Ovary (tissue), 9 donors: ENCODE data around the gene NFASC. TPM values are rescaled to one million over a fixed set of nuclear protein-coding genes. Genes with fewer than 3 reads are reported as not detected.

ENCODE experiments used
- DNase-seq, 5 donors: peaks; one replicate each; pipeline ENCODE4 v3.0.0-alpha.2; 2019 to 2020
- H3K27ac ChIP-seq, 2 donors: fragments of 200-600 bp; one replicate each; pipeline versions ENCODE4 v1.5.1 to v1.8.0; 2019 to 2022
- H3K27me3 ChIP-seq: fragments of 200-600 bp; one replicate; pipeline ENCODE4 v1.8.0; 2022
- H3K36me3 ChIP-seq: fragments of 200-600 bp; sonication (generic); one replicate; pipeline ENCODE4 v1.5.1; 2019
- H3K4me1 ChIP-seq: one replicate; pipeline ENCODE4 v1.8.1; 2013; ENCODE audit warnings: mild to moderate bottlenecking, moderate library complexity; ENCODE audit not compliant: insufficient read depth
- H3K4me3 ChIP-seq: fragments of 200-600 bp; sonication (generic); one replicate; pipeline ENCODE4 v1.5.1; 2017
- H3K9me3 ChIP-seq, 2 donors: fragments of 200-600 bp in 1 of 2; sonication (generic) in 1 of 2; one replicate each; pipeline versions ENCODE4 v1.5.1 to v1.8.1; 2013 to 2019; ENCODE audit warnings: mild to moderate bottlenecking in 1 of 2, moderate library complexity in 1 of 2
- EP300 ChIP-seq: sonication (generic); formaldehyde crosslinking; IDR thresholded peaks from one replicate; pipeline ENCODE4 v1.6.1; 2017; ENCODE audit warnings: antibody characterized with exemption
- POLR2A ChIP-seq: fragments of 450-650 bp; IDR thresholded peaks from one replicate; pipeline ENCODE4 v1.6.1; 2017; ENCODE audit warnings: antibody characterized with exemption, mild to moderate bottlenecking, moderate library complexity
- WGBS, 3 donors: extraction: QIAGEN DNeasy Blood & Tissue Kit in 1 of 3; methylation state at CpG; one replicate each; pipeline versions ENCODE4 v1.1.5 to v1.1.7; 2013 to 2017; 5-methylcytosine and 5-hydroxymethylcytosine counted together
- intact Hi-C, 4 donors: fragments of 100-400 bp; cut with DNase I; formaldehyde crosslinking; loops; one replicate each; pipeline versions ENCODE4 v1.11.0 to v1.15.1; 2022 to 2023
- polyA plus RNA-seq, 2 donors: library from polyadenylated mRNA; stranded (reverse); fragments of 200-250 nt in 1 of 2; fragments of 350-450 nt in 1 of 2; fragmentation: Illumina TruSeq in 1 of 2; extraction: RNeasy Lipid Tissue Mini Kit (QIAGEN cat#74804) in 1 of 2; gene quantifications; one replicate each; pipeline ENCODE4 v1.2.3, GENCODE V29; 2013 to 2014
- total RNA-seq, 7 donors: library from RNA; depleted of rRNA in 2 of 7; stranded (reverse); fragments of >200 nt in 2 of 7; fragmentation: NEBNext Ultra II Directional in 3 of 7; extraction: Animal tissue kit (Norgen Biotek cat#: 25700) in 3 of 7; gene quantifications; one replicate each; pipeline versions ENCODE4 v1.1.0 to v1.2.4, GENCODE V29; 2016 to 2023
- TF ChIP-seq, protein P1 (sequence below), 3 donors: fragments of 450-650 bp in 2 of 3; fragments of 200-600 bp in 1 of 3; IDR thresholded peaks; one replicate each; pipeline versions ENCODE4 v1.5.1 to v1.8.0; 2016 to 2022; ENCODE audit warnings: antibody characterized with exemption in 3 of 3, mild to moderate bottlenecking in 1 of 3
- donor health status: DM: no; HTN: no; CAD: no; lungs with moderate emphysema.
- donor health status: DM: no; HTN: no; CAD: no.
- donor health status: Bipolar disorder and iron deficiency.
- donor health status: DM: yes; HTN: yes; CAD: no.
- donor health status: DM: no; HTN: no; CAD: no.
- donor health status: DM: yes; HTN: yes; CAD: no.

NFASC gene
- total and polyA plus RNA-seq, 9 donors = 9.3 to 73.2 (median 20.9) TPM

DNA sequence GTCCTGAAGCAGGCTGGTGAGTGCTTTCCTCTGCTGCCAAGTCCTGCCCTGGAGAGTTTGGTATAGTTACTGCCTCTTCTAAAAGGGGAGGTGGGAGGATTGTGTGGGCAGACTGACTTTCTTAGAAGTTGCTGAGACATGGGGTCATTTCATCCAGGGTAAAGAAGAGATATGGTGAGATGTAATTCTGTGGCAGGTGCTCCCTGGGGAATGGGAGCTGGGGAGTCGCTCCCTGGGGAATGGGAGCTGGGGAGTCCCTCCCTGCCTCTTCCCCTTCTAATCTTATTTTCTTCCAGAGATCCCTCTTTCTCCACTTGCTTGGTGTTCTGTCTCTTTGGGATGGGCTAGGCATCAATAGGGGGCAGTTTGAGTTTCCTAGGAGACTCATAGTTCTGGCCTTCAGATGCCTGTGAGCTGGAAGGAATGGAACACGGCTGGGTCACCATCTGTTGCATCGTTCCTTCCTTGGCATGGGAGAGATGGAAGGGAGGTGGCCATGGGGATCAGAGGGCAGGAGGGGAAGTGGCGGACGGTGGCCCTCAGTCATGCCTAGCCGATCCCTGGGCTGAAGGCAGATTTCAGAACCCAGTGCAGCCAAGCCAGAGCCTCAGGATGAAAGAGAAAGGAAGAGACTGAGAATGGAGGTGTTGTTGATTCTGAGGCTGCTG, 59.0 kb downstream of the NFASC start:
- 56 to 69% (median 56%) methylated on average over 6 of the region's 6 CpGs for WGBS, 3 donors
- Histone ChIP-seq H3K36me3 (no peaks in the 10 kb centered on the region), H3K4me3 (no peak overlapping the region), H3K27me3 (no peaks in the 10 kb centered on the region), H3K9me3 (no peaks in the 10 kb centered on the region), H3K4me1 (peaks cover 9% of the 10 kb centered on the region), H3K27ac (no peak overlapping the region)
- TF ChIP-seq POLR2A (no peak), EP300 (no peak)
- TF ChIP-seq, protein P1, sequence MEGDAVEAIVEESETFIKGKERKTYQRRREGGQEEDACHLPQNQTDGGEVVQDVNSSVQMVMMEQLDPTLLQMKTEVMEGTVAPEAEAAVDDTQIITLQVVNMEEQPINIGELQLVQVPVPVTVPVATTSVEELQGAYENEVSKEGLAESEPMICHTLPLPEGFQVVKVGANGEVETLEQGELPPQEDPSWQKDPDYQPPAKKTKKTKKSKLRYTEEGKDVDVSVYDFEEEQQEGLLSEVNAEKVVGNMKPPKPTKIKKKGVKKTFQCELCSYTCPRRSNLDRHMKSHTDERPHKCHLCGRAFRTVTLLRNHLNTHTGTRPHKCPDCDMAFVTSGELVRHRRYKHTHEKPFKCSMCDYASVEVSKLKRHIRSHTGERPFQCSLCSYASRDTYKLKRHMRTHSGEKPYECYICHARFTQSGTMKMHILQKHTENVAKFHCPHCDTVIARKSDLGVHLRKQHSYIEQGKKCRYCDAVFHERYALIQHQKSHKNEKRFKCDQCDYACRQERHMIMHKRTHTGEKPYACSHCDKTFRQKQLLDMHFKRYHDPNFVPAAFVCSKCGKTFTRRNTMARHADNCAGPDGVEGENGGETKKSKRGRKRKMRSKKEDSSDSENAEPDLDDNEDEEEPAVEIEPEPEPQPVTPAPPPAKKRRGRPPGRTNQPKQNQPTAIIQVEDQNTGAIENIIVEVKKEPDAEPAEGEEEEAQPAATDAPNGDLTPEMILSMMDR (IDR thresholded peaks at IDR 0.05) = no peak
- DNase-seq = no peak
- intact Hi-C loops = loop anchor here in 1 of 4 donors (5.0 kb wide), 1 partner anchor 117 kb away; no protein-coding TSS in a partner anchor

GRCh38 chr1:204930155-204930523, 59.5 kb downstream of the NFASC start:
- no peak for DNase-seq
- Histone ChIP-seq H3K36me3 (no peaks in the 10 kb centered on the region), H3K27me3 (no peaks in the 10 kb centered on the region), H3K4me1 (peaks cover 9% of the 10 kb centered on the region), H3K27ac (no peak overlapping the region), H3K9me3 (no peaks in the 10 kb centered on the region), H3K4me3 (no peak overlapping the region)
- 48 to 69% (median 62%) methylated on average over 3 of the region's 3 CpGs for WGBS, 3 donors
- intact Hi-C loops = loop anchor here in 1 of 4 donors (5.0 kb wide), 1 partner anchor 118 kb away; no protein-coding TSS in a partner anchor
- TF ChIP-seq, protein P1 (IDR thresholded peaks at IDR 0.05) = no peak
- TF ChIP-seq POLR2A (no peak), EP300 (no peak)

GRCh38 chr1:204931313-204931712, 60.7 kb downstream of the NFASC start:
- no peaks in the 10 kb centered on the region for H3K36me3 ChIP-seq
- TF ChIP-seq POLR2A = no peak
- TF ChIP-seq EP300 = no peak
- TF ChIP-seq, protein P1 (IDR thresholded peaks at IDR 0.05) = no peak
- DNase-seq = no peak
- 13 to 38% (median 34%) methylated on average over 1 of the region's 1 CpG for WGBS, 3 donors
- no peak overlapping the region for H3K27ac ChIP-seq
- H3K4me3 ChIP-seq = no peak overlapping the region
- intact Hi-C loops = loop anchor here in 1 of 4 donors (5.0 kb wide), 1 partner anchor 119 kb away; no protein-coding TSS in a partner anchor
- H3K27me3 ChIP-seq = no peaks in the 10 kb centered on the region
- H3K9me3 ChIP-seq = no peaks in the 10 kb centered on the region
- H3K4me1 ChIP-seq = peaks cover 9% of the 10 kb centered on the region

DNA sequence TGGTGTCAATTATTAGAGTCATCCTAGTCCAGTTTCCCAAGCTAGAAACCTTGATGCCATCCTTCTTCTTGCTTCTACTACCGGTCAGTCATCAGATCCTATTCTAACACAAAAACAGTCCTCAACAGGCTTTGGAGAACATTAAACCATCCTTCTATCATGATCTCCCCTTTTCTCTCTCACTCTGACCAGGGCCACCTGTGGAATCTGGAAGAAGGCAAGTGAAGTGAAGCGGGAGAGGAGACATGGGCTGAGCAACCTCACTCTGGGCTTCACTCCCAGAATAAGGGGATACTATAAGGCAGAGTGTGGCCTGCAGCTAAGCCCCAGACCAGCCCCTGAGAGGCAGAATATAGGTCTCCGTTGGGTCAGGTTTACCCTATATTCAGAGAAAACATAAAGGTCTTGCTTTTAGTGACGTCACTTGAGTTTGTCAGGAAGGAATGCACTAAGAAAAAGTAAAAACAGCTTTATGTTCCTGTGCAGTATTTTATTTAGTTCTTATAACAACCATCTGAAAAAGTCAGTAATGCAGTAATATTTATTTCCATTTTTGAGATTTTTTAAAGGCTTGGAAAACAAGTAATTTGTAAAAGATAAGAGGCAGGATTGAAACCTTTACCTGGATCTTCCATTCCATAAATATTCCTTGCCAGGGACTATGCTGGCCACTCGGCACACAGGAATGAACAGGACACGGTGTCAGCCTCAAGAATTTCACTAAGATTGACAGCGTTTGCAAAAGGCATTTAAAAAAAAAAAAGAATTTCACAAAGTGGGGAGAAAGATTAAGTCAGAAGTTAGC, 61.3 kb downstream of the NFASC start:
- H3K9me3 ChIP-seq = no peaks in the 10 kb centered on the region
- peaks cover 9% of the 10 kb centered on the region for H3K4me1 ChIP-seq
- TF ChIP-seq EP300 (no peak), POLR2A (no peak)
- TF ChIP-seq, protein P1 (IDR thresholded peaks at IDR 0.05) = no peak
- H3K27ac ChIP-seq = no peak overlapping the region
- H3K27me3 ChIP-seq = no peaks in the 10 kb centered on the region
- no peak overlapping the region for H3K4me3 ChIP-seq
- DNase-seq = no peak
- 93 to 95% (median 93%) methylated on average over 7 of the region's 7 CpGs for WGBS, 3 donors
- H3K36me3 ChIP-seq = no peaks in the 10 kb centered on the region
- intact Hi-C loops = loop anchor here in 1 of 4 donors (2.0 to 5.0 kb wide), 2 partner anchors 65 to 120 kb away; no protein-coding TSS in a partner anchor
